IPS-20b (cell line): ENCODE data around the gene DNAH2.
A peak's percentile ranks its signal among the peaks of the same experiment; 100 is the strongest.

ENCODE experiments used
- H3K27ac ChIP-seq: one replicate; pipeline ENCODE4 v1.5.1; 2013; ENCODE audit warnings: low read length
- H3K27me3 ChIP-seq: 2 replicates; pipeline ENCODE4 v1.6.1; 2013; ENCODE audit warnings: mild to moderate bottlenecking, low read length, inconsistent platforms; ENCODE audit not compliant: insufficient read depth
- H3K36me3 ChIP-seq: 2 replicates; pipeline ENCODE4 v1.6.1; 2013; ENCODE audit warnings: low read depth, mild to moderate bottlenecking, inconsistent platforms, low read length, moderate library complexity; ENCODE audit not compliant: insufficient read depth
- H3K4me1 ChIP-seq: 2 replicates; pipeline ENCODE4 v1.6.1; 2013; ENCODE audit warnings: mild to moderate bottlenecking, control low read depth, inconsistent platforms, low read length, moderate library complexity; ENCODE audit not compliant: insufficient read depth
- H3K4me3 ChIP-seq: 2 replicates; pipeline ENCODE4 v1.5.1; 2013; ENCODE audit warnings: mild to moderate bottlenecking, low read length, inconsistent platforms
- H3K9ac ChIP-seq: 2 replicates; pipeline ENCODE4 v1.6.1; 2013; ENCODE audit warnings: low read depth, mild to moderate bottlenecking, inconsistent platforms, low read length, moderate library complexity
- H3K9me3 ChIP-seq: 2 replicates; pipeline ENCODE4 v1.6.1; 2013; ENCODE audit warnings: mild to moderate bottlenecking, low read depth, low read length, inconsistent platforms; ENCODE audit not compliant: insufficient read depth

Gene DNAH2

GRCh38 chr17:7714721-7715594 is 2.6 kb upstream of the DNAH2 start:
- no peaks in the 10 kb centered on the region for H3K9me3 ChIP-seq

GRCh38 chr17:7715936-7716886 is 1.3 kb upstream of the DNAH2 start:
- Histone ChIP-seq H3K27me3 (peaks cover 45% of the 10 kb centered on the region), H3K36me3 (no peaks in the 10 kb centered on the region), H3K27ac (no peak overlapping the region), H3K4me1 (peaks cover 28% of the 10 kb centered on the region), H3K9ac (peak overlapping the region; percentile 80; the same call in 1 of the 2 replicates), H3K4me3 (peak overlapping the region; percentile 85), H3K9me3 (no peaks in the 10 kb centered on the region)

More at GRCh38 chr17:7714721-7715594, 2.6 kb upstream of the DNAH2 start:
- no peak overlapping the region for H3K27ac ChIP-seq
- H3K9ac ChIP-seq = no peak overlapping the region
- H3K4me1 ChIP-seq = peaks cover 31% of the 10 kb centered on the region
- H3K4me3 ChIP-seq = no peak overlapping the region
- H3K36me3 ChIP-seq = no peaks in the 10 kb centered on the region
- peaks cover 38% of the 10 kb centered on the region for H3K27me3 ChIP-seq

- no peaks in the 10 kb centered on the region for H3K36me3 ChIP-seq
- H3K4me1 ChIP-seq = peaks cover 19% of the 10 kb centered on the region
- H3K4me3 ChIP-seq = peak overlapping the region; percentile 85
- no peak overlapping the region for H3K9ac ChIP-seq
- H3K27ac ChIP-seq = no peak overlapping the region
- no peaks in the 10 kb centered on the region for H3K9me3 ChIP-seq
- peaks cover 30% of the 10 kb centered on the region for H3K27me3 ChIP-seq
These were observed 309 bp downstream of the DNAH2 start for GRCh38 chr17:7717756-7718350.

GRCh38 chr17:7719661-7720060 is 2.1 kb downstream of the DNAH2 start:
- Histone ChIP-seq H3K27ac (no peak overlapping the region), H3K9ac (no peak overlapping the region), H3K4me1 (peaks cover 18% of the 10 kb centered on the region), H3K9me3 (no peaks in the 10 kb centered on the region), H3K4me3 (no peak overlapping the region), H3K27me3 (peaks cover 33% of the 10 kb centered on the region), H3K36me3 (no peaks in the 10 kb centered on the region)

- Histone ChIP-seq H3K9me3 (no peaks in the 10 kb centered on the region), H3K4me1 (peaks cover 18% of the 10 kb centered on the region), H3K27me3 (peaks cover 33% of the 10 kb centered on the region)
These were observed 2.6 kb downstream of the DNAH2 start for GRCh38 chr17:7720125-7720524.

GRCh38 chr17:7721612-7722011 is 4.1 kb downstream of the DNAH2 start:
- Histone ChIP-seq H3K36me3 (no peaks in the 10 kb centered on the region), H3K27me3 (peaks cover 33% of the 10 kb centered on the region), H3K4me1 (peaks cover 9% of the 10 kb centered on the region), H3K9me3 (no peaks in the 10 kb centered on the region), H3K9ac (no peak overlapping the region), H3K4me3 (no peak overlapping the region), H3K27ac (no peak overlapping the region)

More at GRCh38 chr17:7720125-7720524, 2.6 kb downstream of the DNAH2 start:
- Histone ChIP-seq H3K4me3 (no peak overlapping the region), H3K9ac (no peak overlapping the region), H3K27ac (no peak overlapping the region), H3K36me3 (no peaks in the 10 kb centered on the region)

GRCh38 chr17:7727886-7728285 is 10.3 kb downstream of the DNAH2 start:
- no peak overlapping the region for H3K4me3 ChIP-seq
- H3K27ac ChIP-seq = no peak overlapping the region
- H3K9ac ChIP-seq = no peak overlapping the region
- H3K36me3 ChIP-seq = no peaks in the 10 kb centered on the region
- H3K27me3 ChIP-seq = peaks cover 4% of the 10 kb centered on the region; the same call in 1 of the 2 replicates
- no peaks in the 10 kb centered on the region for H3K4me1 ChIP-seq
- H3K9me3 ChIP-seq = no peaks in the 10 kb centered on the region

GRCh38 chr17:7729816-7730215 is 12.3 kb downstream of the DNAH2 start:
- no peaks in the 10 kb centered on the region for H3K4me1 ChIP-seq
- H3K9ac ChIP-seq = no peak overlapping the region
- H3K27me3 ChIP-seq = no peaks in the 10 kb centered on the region
- H3K4me3 ChIP-seq = no peak overlapping the region
- H3K9me3 ChIP-seq = no peaks in the 10 kb centered on the region
- H3K36me3 ChIP-seq = no peaks in the 10 kb centered on the region
- no peak overlapping the region for H3K27ac ChIP-seq

- Histone ChIP-seq H3K27me3 (peaks cover 14% of the 10 kb centered on the region; the same call in 1 of the 2 replicates), H3K36me3 (no peaks in the 10 kb centered on the region), H3K27ac (no peak overlapping the region), H3K9ac (no peak overlapping the region), H3K4me3 (no peak overlapping the region), H3K9me3 (no peaks in the 10 kb centered on the region), H3K4me1 (no peaks in the 10 kb centered on the region)
These were observed 15.5 kb downstream of the DNAH2 start for GRCh38 chr17:7732981-7733539.

- no peak overlapping the region for H3K9ac ChIP-seq
- H3K27me3 ChIP-seq = peaks cover 30% of the 10 kb centered on the region; the same call in 1 of the 2 replicates
- no peaks in the 10 kb centered on the region for H3K9me3 ChIP-seq
- H3K4me1 ChIP-seq = no peaks in the 10 kb centered on the region
- no peaks in the 10 kb centered on the region for H3K36me3 ChIP-seq
- no peak overlapping the region for H3K4me3 ChIP-seq
- H3K27ac ChIP-seq = no peak overlapping the region
These were observed 20.1 kb downstream of the DNAH2 start for GRCh38 chr17:7737601-7738000.

GRCh38 chr17:7739746-7740145 is 22.2 kb downstream of the DNAH2 start:
- H3K4me3 ChIP-seq = no peak overlapping the region
- H3K27ac ChIP-seq = no peak overlapping the region
- H3K9me3 ChIP-seq = no peaks in the 10 kb centered on the region
- H3K36me3 ChIP-seq = no peaks in the 10 kb centered on the region
- peaks cover 30% of the 10 kb centered on the region; the same call in 1 of the 2 replicates for H3K27me3 ChIP-seq
- H3K4me1 ChIP-seq = no peaks in the 10 kb centered on the region
- H3K9ac ChIP-seq = no peak overlapping the region
